OCI-LY1 (cell line): ENCODE results near the gene JAKMIP2.

Experiments used
- H2AFZ ChIP-seq: fragments of 200-600 bp; sonication (generic), shearing (Covaris generic); 2 replicates; pipeline ENCODE4 v1.6.0; 2014; ENCODE audit warnings: antibody characterized with exemption, mild to moderate bottlenecking, low read length
- H3F3A ChIP-seq: fragments of 200-600 bp; sonication (generic), shearing (Covaris generic); 2 replicates; pipeline ENCODE4 v1.6.0; 2014; ENCODE audit warnings: mild to moderate bottlenecking, antibody characterized with exemption, low read length, moderate library complexity; ENCODE audit not compliant: insufficient read depth
- H3K27ac ChIP-seq: fragments of 200-600 bp; sonication (generic); 2 replicates; pipeline ENCODE4 v1.5.1; 2014; ENCODE audit warnings: low read length, mixed run types, mild to moderate bottlenecking, low read depth; ENCODE audit not compliant: poor library complexity, severe bottlenecking
- H3K27me3 ChIP-seq: fragments of 200-600 bp; sonication (generic); 2 replicates; pipeline ENCODE4 v1.6.0; 2014; ENCODE audit warnings: antibody characterized with exemption, mild to moderate bottlenecking, low read length, moderate library complexity; ENCODE audit not compliant: insufficient read depth
- H3K36me3 ChIP-seq: fragments of 200-600 bp; sonication (generic); 2 replicates; pipeline ENCODE4 v1.6.1; 2014; ENCODE audit warnings: mild to moderate bottlenecking, antibody characterized with exemption, low read length, moderate library complexity, mixed read lengths; ENCODE audit not compliant: insufficient read depth
- H3K4me1 ChIP-seq: fragments of 200-600 bp; sonication (generic); 2 replicates; pipeline ENCODE4 v1.5.1; 2014; ENCODE audit warnings: mild to moderate bottlenecking, low read length, moderate library complexity; ENCODE audit not compliant: insufficient read depth, severe bottlenecking
- H3K4me2 ChIP-seq: fragments of 200-600 bp; sonication (generic), shearing (Covaris generic); 2 replicates; pipeline ENCODE4 v1.6.1; 2014; ENCODE audit warnings: low read length
- H3K4me3 ChIP-seq: fragments of 200-600 bp; sonication (generic); 2 replicates; pipeline ENCODE4 v1.5.1; 2014; ENCODE audit warnings: low read length, low read depth, mild to moderate bottlenecking, mixed read lengths; ENCODE audit not compliant: poor library complexity, severe bottlenecking
- H3K79me2 ChIP-seq: fragments of 200-600 bp; shearing (Covaris generic); 2 replicates; pipeline ENCODE4 v1.6.1; 2016; ENCODE audit warnings: mixed run types, low read length, mixed read lengths; ENCODE audit not compliant: insufficient read depth
- H3K9ac ChIP-seq: fragments of 200-600 bp; sonication (generic), shearing (Covaris generic); 2 replicates; pipeline ENCODE4 v1.6.1; 2014; ENCODE audit warnings: mild to moderate bottlenecking, low read length, mixed read lengths
- H3K9me2 ChIP-seq: fragments of 200-600 bp; sonication (generic), shearing (Covaris generic); 2 replicates; pipeline ENCODE4 v1.6.1; 2014; ENCODE audit warnings: low read depth, mild to moderate bottlenecking, low read length, mixed read lengths
- H3K9me3 ChIP-seq: fragments of 200-600 bp; shearing (Covaris generic); 2 replicates; pipeline ENCODE4 v1.6.1; 2014; ENCODE audit warnings: low read length, mixed read lengths
- H4K20me1 ChIP-seq: fragments of 200-600 bp; sonication (generic), shearing (Covaris generic); 2 replicates; pipeline ENCODE4 v1.6.0; 2016; ENCODE audit warnings: mild to moderate bottlenecking, low read length; ENCODE audit not compliant: insufficient read depth
- CTCF ChIP-seq: fragments of 200-600 bp; sonication (generic), shearing (Covaris generic); IDR thresholded peaks from 2 replicates; pipeline ENCODE4 v1.5.1; 2017; ENCODE audit warnings: mild to moderate bottlenecking, antibody characterized with exemption, low read length, moderate library complexity, mixed read lengths
- EZH2 ChIP-seq: fragments of 200-600 bp; sonication (generic), shearing (Covaris generic); IDR thresholded peaks from 2 replicates; pipeline ENCODE4 v1.8.0; 2017; ENCODE audit warnings: borderline replicate concordance, mixed run types, mild to moderate bottlenecking, antibody characterized with exemption, low read length, moderate library complexity, mixed read lengths

The JAKMIP2 gene

GRCh38 chr5:147711019-147711418, 71.5 kb downstream of the JAKMIP2 start:
- Histone ChIP-seq H3K9me2 (no peaks in the 10 kb centered on the region), H3K79me2 (no peaks in the 10 kb centered on the region), H3K4me3 (no peak overlapping the region), H3F3A (no peaks in the 10 kb centered on the region), H3K9ac (no peak overlapping the region), H3K4me2 (no peak overlapping the region), H3K27me3 (no peaks in the 10 kb centered on the region), H2AFZ (no peak overlapping the region), H4K20me1 (no peaks in the 10 kb centered on the region), H3K9me3 (no peaks in the 10 kb centered on the region), H3K27ac (no peak overlapping the region), H3K36me3 (no peaks in the 10 kb centered on the region), H3K4me1 (no peaks in the 10 kb centered on the region)
- no peak for TF ChIP-seq CTCF
- TF ChIP-seq EZH2: no peak

GRCh38 chr5:147708708-147709107, 73.8 kb downstream of the JAKMIP2 start:
- no peaks in the 10 kb centered on the region for H3K79me2 ChIP-seq
- H3K27ac ChIP-seq: no peak overlapping the region
- H3K36me3 ChIP-seq: no peaks in the 10 kb centered on the region
- H3K4me2 ChIP-seq: no peak overlapping the region
- no peaks in the 10 kb centered on the region for H3F3A ChIP-seq
- no peaks in the 10 kb centered on the region for H3K9me3 ChIP-seq
- no peak overlapping the region for H3K4me3 ChIP-seq
- H2AFZ ChIP-seq: no peak overlapping the region
- no peaks in the 10 kb centered on the region for H3K27me3 ChIP-seq
- H3K9ac ChIP-seq: no peak overlapping the region
- no peaks in the 10 kb centered on the region for H4K20me1 ChIP-seq
- H3K9me2 ChIP-seq: no peaks in the 10 kb centered on the region
- H3K4me1 ChIP-seq: no peaks in the 10 kb centered on the region
- TF ChIP-seq EZH2: no peak
- TF ChIP-seq CTCF: no peak

- H3K79me2 ChIP-seq: no peaks in the 10 kb centered on the region
These were observed 78.0 kb downstream of the JAKMIP2 start for GRCh38 chr5:147704544-147704943.

More at GRCh38 chr5:147704544-147704943, 78.0 kb downstream of the JAKMIP2 start:
- Histone ChIP-seq H3K9me3 (no peaks in the 10 kb centered on the region), H3K27ac (no peak overlapping the region), H3K36me3 (no peaks in the 10 kb centered on the region), H3K9me2 (no peaks in the 10 kb centered on the region), H4K20me1 (no peaks in the 10 kb centered on the region), H3K4me1 (no peaks in the 10 kb centered on the region), H2AFZ (no peak overlapping the region), H3F3A (no peaks in the 10 kb centered on the region), H3K4me2 (no peak overlapping the region), H3K27me3 (no peaks in the 10 kb centered on the region), H3K9ac (no peak overlapping the region), H3K4me3 (no peak overlapping the region)
- no peak for TF ChIP-seq CTCF
- no peak for TF ChIP-seq EZH2
